B cell (primary cell): ENCODE measurements around the gene STXBP2. TPM values are rescaled to one million over a fixed set of nuclear protein-coding genes. Genes with fewer than 3 reads are reported as not detected.
A peak's percentile ranks its signal among the peaks of the same experiment; 100 is the strongest.

ENCODE experiments used
- ATAC-seq: fragments of 200-7000 bp; cut with Tn5 transposase; one replicate; pipeline ENCODE4 v1.10.0; 2021; ENCODE audit warnings: low read depth, mild to moderate bottlenecking, moderate number of reproducible peaks, moderate library complexity
- CTCF ChIA-PET: fragments of 350-600 bp; sonication (Branson Sonifier 250); formaldehyde crosslinking; loops from one replicate; lab custom pipeline; 2021; ENCODE audit warnings: antibody characterized with exemption, inconsistent platforms; lab: Charles Lee
- POLR2A ChIA-PET: fragments of 350-600 bp; sonication (Branson Sonifier 250); formaldehyde crosslinking; loops from one replicate; lab custom pipeline; 2021; ENCODE audit warnings: antibody characterized with exemption; lab: Charles Lee
- DNase-seq: peaks from one replicate; pipeline ENCODE4 v3.0.0; 2013
- H2AFZ ChIP-seq: 2 replicates; pipeline ENCODE4 v1.6.1; 2012; ENCODE audit warnings: mild to moderate bottlenecking, low read depth, low read length; ENCODE audit not compliant: insufficient read depth, poor library complexity, severe bottlenecking
- H3K27ac ChIP-seq, 2 donors: 1 replicate in 1 of 2; 2 replicates in 1 of 2; pipeline ENCODE4 v1.5.1; 2012 to 2013; ENCODE audit warnings: low read length in 2 of 2, mild to moderate bottlenecking in 2 of 2, moderate library complexity in 1 of 2
- H3K27me3 ChIP-seq, 4 experiments: fragments of 200-600 bp in 1 of 4; sonication (generic) in 1 of 4; replicated peaks in 1 of 4; 1 replicate in 2 of 4; 2 replicates in 2 of 4; pipeline versions ENCODE4 v1.6.1 to v1.7.0; 2013 to 2016; ENCODE audit warnings: low read length in 3 of 4, mild to moderate bottlenecking in 2 of 4, mixed read lengths in 1 of 4, moderate library complexity in 1 of 4; ENCODE audit not compliant: insufficient read depth in 4 of 4, control insufficient read depth in 3 of 4; ENCODE audit errors: control extremely low read depth in 1 of 4
- H3K36me3 ChIP-seq, 2 experiments: replicated peaks in 1 of 2; 1 replicate in 1 of 2; 2 replicates in 1 of 2; pipeline versions ENCODE4 v1.6.1 to v1.7.1; 2013; ENCODE audit warnings: low read length in 1 of 2; ENCODE audit not compliant: insufficient read depth in 2 of 2, control insufficient read depth in 1 of 2; ENCODE audit errors: control extremely low read depth in 1 of 2, extremely low read depth in 1 of 2
- H3K4me1 ChIP-seq, 2 donors: fragments of 200-600 bp in 1 of 2; sonication (generic) in 1 of 2; 1 replicate in 1 of 2; 2 replicates in 1 of 2; pipeline versions ENCODE4 v1.5.1 to v1.6.1; 2013 to 2017; ENCODE audit warnings: low read length in 2 of 2; ENCODE audit not compliant: control insufficient read depth in 2 of 2, insufficient read depth in 2 of 2
- H3K4me2 ChIP-seq: replicated peaks from 2 replicates; pipeline ENCODE3; 2012; ENCODE audit warnings: mild to moderate bottlenecking, low read depth, low read length; ENCODE audit not compliant: poor library complexity, severe bottlenecking
- H3K4me3 ChIP-seq, 5 experiments: fragments of 200-600 bp in 1 of 5; sonication (generic) in 1 of 5; 1 replicate in 3 of 5; 2 replicates in 2 of 5; pipeline versions ENCODE4 v1.5.1 to v1.7.0; 2011 to 2016; ENCODE audit warnings: low read length in 4 of 5, mild to moderate bottlenecking in 4 of 5, low read depth in 2 of 5, control low read depth in 1 of 5, moderate library complexity in 1 of 5; ENCODE audit not compliant: insufficient read depth in 1 of 5; ENCODE audit errors: control extremely low read depth in 1 of 5, extremely low read depth in 1 of 5
- H3K79me2 ChIP-seq: fragments of 200-600 bp; sonication (generic); one replicate; pipeline ENCODE4 v1.6.0; 2016; ENCODE audit warnings: low read length; ENCODE audit not compliant: control insufficient read depth, insufficient read depth
- H3K9ac ChIP-seq: fragments of 200-600 bp; sonication (generic); 2 replicates; pipeline ENCODE4 v1.6.1; 2017; ENCODE audit warnings: mild to moderate bottlenecking, low read length, moderate library complexity
- H3K9me3 ChIP-seq, 3 donors: one replicate each; pipeline versions ENCODE4 v1.6.1 to v1.7.1; 2013; ENCODE audit warnings: low read length in 2 of 3; ENCODE audit not compliant: control insufficient read depth in 2 of 3, insufficient read depth in 1 of 3; ENCODE audit errors: control extremely low read depth in 1 of 3
- H4K20me1 ChIP-seq: 2 replicates; pipeline ENCODE4 v1.6.0; 2012; ENCODE audit warnings: mild to moderate bottlenecking, low read length; ENCODE audit not compliant: insufficient read depth, control insufficient read depth, poor library complexity, severe bottlenecking
- H3K27ac Mint-ChIP-seq: one replicate; pipeline ENCODE4 v1.8.0; 2021; ENCODE audit warnings: mixed read lengths
- H3K27me3 Mint-ChIP-seq: one replicate; pipeline ENCODE4 v1.8.0; 2021; ENCODE audit warnings: mixed read lengths
- H3K4me1 Mint-ChIP-seq: one replicate; pipeline ENCODE4 v1.8.0; 2021; ENCODE audit warnings: mixed read lengths
- H3K4me3 Mint-ChIP-seq: one replicate; pipeline ENCODE4 v1.8.0; 2021; ENCODE audit warnings: mixed read lengths
- H3K9me3 Mint-ChIP-seq: one replicate; pipeline ENCODE4 v1.8.0; 2022; ENCODE audit warnings: mixed read lengths; ENCODE audit not compliant: insufficient read depth
- EZH2 ChIP-seq: IDR thresholded peaks from 2 replicates; pipeline ENCODE4 v1.6.1; 2012; ENCODE audit warnings: borderline replicate concordance, low read depth, mild to moderate bottlenecking, moderate library complexity, low read length; ENCODE audit not compliant: insufficient read depth, poor library complexity, severe bottlenecking
- WGBS: methylation state at CpG from one replicate; pipeline ENCODE4 v1.1.5; 2013; ENCODE audit warnings: missing lambda C conversion rate; ENCODE audit not compliant: insufficient coverage; 5-methylcytosine and 5-hydroxymethylcytosine counted together
- intact Hi-C: fragments of 100-400 bp; cut with micrococcal nuclease; formaldehyde crosslinking; loops from one replicate; pipeline ENCODE4 v1.10.0; 2022
- polyA plus RNA-seq: library from polyadenylated mRNA; depleted of rRNA; stranded (reverse); fragments of >200 nt; gene quantifications from 2 replicates; pipeline ENCODE4 v1.2.3, GENCODE V29; 2012
- total RNA-seq, 2 donors: library from RNA; stranded (reverse); fragments of 120-200 nt in 1 of 2; gene quantifications; 1 replicate in 1 of 2; 2 replicates in 1 of 2; pipeline versions ENCODE4 v1.2.3 to v1.2.4, GENCODE V29; 2013 to 2022
- TF ChIP-seq, protein P1 (sequence below): fragments of 200-600 bp; IDR thresholded peaks from one replicate; pipeline ENCODE4 v1.8.0; 2022; ENCODE audit warnings: antibody characterized with exemption, mild to moderate bottlenecking

Gene STXBP2
- total and polyA plus RNA-seq, 2 donors (not counting 1 experiment from before 2014, with no cell fraction given): 222 to 226 TPM

- CTCF ChIA-PET: interaction anchor here (1.4 to 1.5 kb wide), 2 partner anchors 28 to 325 kb away, joined by 3 to 7 read pairs; no protein-coding TSS in a partner anchor
- H3K9me3 ChIP-seq: peaks cover 0 to 4% (median 0%) of the 10 kb centered on the region in 3 donors
- no peak overlapping the region for H3K27ac ChIP-seq
- H3K9ac ChIP-seq: peak overlapping the region; percentile 48
- no peaks in the 10 kb centered on the region for H3K36me3 ChIP-seq
- peak overlapping the region; percentile 87 for H3K4me2 ChIP-seq
- H3K4me3 ChIP-seq: peak overlapping the region in 3 of 5 experiments; percentile 33 to 47 (median 33)
- H3K4me3 Mint-ChIP-seq: peak overlapping the region; percentile 64
- WGBS: 3% methylated on average over 52 of the region's 70 CpGs
- no peaks in the 10 kb centered on the region for H4K20me1 ChIP-seq
- DNase-seq (peak; percentile 52), ATAC-seq (peak; percentile 21)
- intact Hi-C loops: no loop called here
- H3K27ac Mint-ChIP-seq: no peak overlapping the region
- peaks cover 11% of the 10 kb centered on the region for H3K4me1 Mint-ChIP-seq
- H3K4me1 ChIP-seq: peaks cover 11 to 13% of the 10 kb centered on the region in 2 donors
- POLR2A ChIA-PET: interaction anchor here (0.5 to 0.6 kb wide), 3 partner anchors 8 to 198 kb away, joined by 4 to 10 read pairs (median 8); no protein-coding TSS in a partner anchor
- H3K27me3 ChIP-seq: peaks cover 0 to 47% (median 11%) of the 10 kb centered on the region in 4 experiments
- peaks cover 40% of the 10 kb centered on the region for H3K27me3 Mint-ChIP-seq
- no peaks in the 10 kb centered on the region for H3K79me2 ChIP-seq
- peak overlapping the region; percentile 81 for H2AFZ ChIP-seq
- peaks cover 2% of the 10 kb centered on the region for H3K9me3 Mint-ChIP-seq
- TF ChIP-seq, protein P1, sequence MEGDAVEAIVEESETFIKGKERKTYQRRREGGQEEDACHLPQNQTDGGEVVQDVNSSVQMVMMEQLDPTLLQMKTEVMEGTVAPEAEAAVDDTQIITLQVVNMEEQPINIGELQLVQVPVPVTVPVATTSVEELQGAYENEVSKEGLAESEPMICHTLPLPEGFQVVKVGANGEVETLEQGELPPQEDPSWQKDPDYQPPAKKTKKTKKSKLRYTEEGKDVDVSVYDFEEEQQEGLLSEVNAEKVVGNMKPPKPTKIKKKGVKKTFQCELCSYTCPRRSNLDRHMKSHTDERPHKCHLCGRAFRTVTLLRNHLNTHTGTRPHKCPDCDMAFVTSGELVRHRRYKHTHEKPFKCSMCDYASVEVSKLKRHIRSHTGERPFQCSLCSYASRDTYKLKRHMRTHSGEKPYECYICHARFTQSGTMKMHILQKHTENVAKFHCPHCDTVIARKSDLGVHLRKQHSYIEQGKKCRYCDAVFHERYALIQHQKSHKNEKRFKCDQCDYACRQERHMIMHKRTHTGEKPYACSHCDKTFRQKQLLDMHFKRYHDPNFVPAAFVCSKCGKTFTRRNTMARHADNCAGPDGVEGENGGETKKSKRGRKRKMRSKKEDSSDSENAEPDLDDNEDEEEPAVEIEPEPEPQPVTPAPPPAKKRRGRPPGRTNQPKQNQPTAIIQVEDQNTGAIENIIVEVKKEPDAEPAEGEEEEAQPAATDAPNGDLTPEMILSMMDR: no peak
- no peak for TF ChIP-seq EZH2
These were observed 40.5 kb upstream of the STXBP2 start for GRCh38 chr19:7596211-7596937.

DNA sequence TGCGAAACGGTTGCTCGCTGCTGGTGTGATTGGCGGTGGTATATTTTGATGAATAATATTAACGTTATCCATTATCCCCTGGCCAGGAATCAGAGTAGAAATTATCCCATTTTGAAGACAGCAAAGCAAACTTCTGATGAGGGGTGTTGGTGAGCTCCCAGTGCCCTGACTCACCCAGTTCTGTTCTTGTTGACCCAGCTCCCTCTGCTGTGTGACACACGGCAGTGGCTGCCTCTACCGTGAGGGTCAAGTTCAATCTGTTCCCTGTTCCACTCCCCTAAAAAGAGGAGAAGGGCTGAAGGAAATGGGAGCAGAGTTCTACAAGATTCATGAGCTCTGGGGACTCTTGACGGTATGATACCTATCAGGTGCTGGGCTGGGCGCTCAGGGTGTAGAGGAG is 39.2 kb upstream of the STXBP2 start:
- CTCF ChIA-PET: interaction anchor here (1.4 to 1.5 kb wide), 2 partner anchors 29 kb away, joined by 4 to 7 read pairs; no protein-coding TSS in a partner anchor
- ATAC-seq (no peak), DNase-seq (no peak)
- no peak overlapping the region for H3K27ac Mint-ChIP-seq
- peaks cover 11% of the 10 kb centered on the region for H3K4me1 Mint-ChIP-seq
- peaks cover 11 to 13% of the 10 kb centered on the region in 2 donors for H3K4me1 ChIP-seq
- H3K27ac ChIP-seq: no peak overlapping the region
- POLR2A ChIA-PET: no interaction called here
- H3K4me3 ChIP-seq: no peak overlapping the region
- H3K9me3 ChIP-seq: peaks cover 0 to 4% (median 0%) of the 10 kb centered on the region in 3 donors
- peaks cover 0 to 44% (median 11%) of the 10 kb centered on the region in 4 experiments for H3K27me3 ChIP-seq
- H3K4me3 Mint-ChIP-seq: peak overlapping the region; percentile 57
- intact Hi-C loops: no loop called here
- H3K9ac ChIP-seq: no peak overlapping the region
- no peaks in the 10 kb centered on the region for H3K79me2 ChIP-seq
- no peaks in the 10 kb centered on the region for H4K20me1 ChIP-seq
- peaks cover 45% of the 10 kb centered on the region for H3K27me3 Mint-ChIP-seq
- H3K4me2 ChIP-seq: no peak overlapping the region
- WGBS: 94% methylated on average over 7 of the region's 9 CpGs
- H3K9me3 Mint-ChIP-seq: peaks cover 2% of the 10 kb centered on the region
- H3K36me3 ChIP-seq: no peaks in the 10 kb centered on the region
- H2AFZ ChIP-seq: no peak overlapping the region
- no peak for TF ChIP-seq EZH2
- TF ChIP-seq, protein P1: no peak
